PC-9 (cell line): Measurements from ENCODE around the gene PATE2.

Experiments
- EZH2 ChIP-seq: fragments of 200-600 bp; sonication (generic); IDR thresholded peaks from 2 replicates; pipeline ENCODE4 v1.8.0; 2017; ENCODE audit warnings: antibody characterized with exemption, low read depth
- TF ChIP-seq, protein P1 (sequence below): fragments of 200-600 bp; sonication (generic); conservative IDR thresholded peaks from 2 replicates; pipeline ENCODE4 v1.6.1; 2017; ENCODE audit warnings: mixed run types, antibody characterized with exemption, mild to moderate bottlenecking, moderate library complexity

DNA sequence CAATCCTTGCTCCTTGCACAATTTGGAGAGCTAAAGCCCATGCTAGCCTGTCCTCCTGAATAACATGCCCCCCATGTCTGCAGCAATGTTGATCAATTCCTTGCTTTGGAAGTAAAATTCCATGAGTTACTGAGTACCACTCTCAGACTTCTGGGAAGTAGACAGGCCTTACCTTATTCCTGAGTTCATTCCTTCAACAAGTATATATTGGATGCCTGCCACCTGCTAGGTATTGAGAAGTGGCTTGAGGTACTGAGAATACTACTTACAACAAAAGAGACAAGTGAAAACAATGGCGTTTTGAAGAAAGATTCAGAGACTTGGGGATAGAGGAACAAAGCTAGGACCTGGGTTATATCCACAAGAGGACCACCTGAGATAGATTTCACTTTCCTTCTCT is 12.4 kb downstream of the PATE2 start:
- TF ChIP-seq, protein P1, sequence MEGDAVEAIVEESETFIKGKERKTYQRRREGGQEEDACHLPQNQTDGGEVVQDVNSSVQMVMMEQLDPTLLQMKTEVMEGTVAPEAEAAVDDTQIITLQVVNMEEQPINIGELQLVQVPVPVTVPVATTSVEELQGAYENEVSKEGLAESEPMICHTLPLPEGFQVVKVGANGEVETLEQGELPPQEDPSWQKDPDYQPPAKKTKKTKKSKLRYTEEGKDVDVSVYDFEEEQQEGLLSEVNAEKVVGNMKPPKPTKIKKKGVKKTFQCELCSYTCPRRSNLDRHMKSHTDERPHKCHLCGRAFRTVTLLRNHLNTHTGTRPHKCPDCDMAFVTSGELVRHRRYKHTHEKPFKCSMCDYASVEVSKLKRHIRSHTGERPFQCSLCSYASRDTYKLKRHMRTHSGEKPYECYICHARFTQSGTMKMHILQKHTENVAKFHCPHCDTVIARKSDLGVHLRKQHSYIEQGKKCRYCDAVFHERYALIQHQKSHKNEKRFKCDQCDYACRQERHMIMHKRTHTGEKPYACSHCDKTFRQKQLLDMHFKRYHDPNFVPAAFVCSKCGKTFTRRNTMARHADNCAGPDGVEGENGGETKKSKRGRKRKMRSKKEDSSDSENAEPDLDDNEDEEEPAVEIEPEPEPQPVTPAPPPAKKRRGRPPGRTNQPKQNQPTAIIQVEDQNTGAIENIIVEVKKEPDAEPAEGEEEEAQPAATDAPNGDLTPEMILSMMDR: no peak
- TF ChIP-seq EZH2: no peak
